B cell (primary cell): Measurements from ENCODE around the gene ELP2. TPM values are rescaled to one million over a fixed set of nuclear protein-coding genes. Genes with fewer than 3 reads are reported as not detected.

Source experiments
- ATAC-seq: fragments of 200-7000 bp; cut with Tn5 transposase; one replicate; pipeline ENCODE4 v1.10.0; 2021; ENCODE audit warnings: low read depth, mild to moderate bottlenecking, moderate number of reproducible peaks, moderate library complexity
- CTCF ChIA-PET: fragments of 350-600 bp; sonication (Branson Sonifier 250); formaldehyde crosslinking; loops from one replicate; lab custom pipeline; 2021; ENCODE audit warnings: antibody characterized with exemption, inconsistent platforms; lab: Charles Lee
- POLR2A ChIA-PET: fragments of 350-600 bp; sonication (Branson Sonifier 250); formaldehyde crosslinking; loops from one replicate; lab custom pipeline; 2021; ENCODE audit warnings: antibody characterized with exemption; lab: Charles Lee
- DNase-seq: peaks from one replicate; pipeline ENCODE4 v3.0.0; 2013
- H2AFZ ChIP-seq: 2 replicates; pipeline ENCODE4 v1.6.1; 2012; ENCODE audit warnings: mild to moderate bottlenecking, low read depth, low read length; ENCODE audit not compliant: insufficient read depth, poor library complexity, severe bottlenecking
- H3K27ac ChIP-seq, 2 donors: 1 replicate in 1 of 2; 2 replicates in 1 of 2; pipeline ENCODE4 v1.5.1; 2012 to 2013; ENCODE audit warnings: low read length in 2 of 2, mild to moderate bottlenecking in 2 of 2, moderate library complexity in 1 of 2
- H3K27me3 ChIP-seq, 4 experiments: fragments of 200-600 bp in 1 of 4; sonication (generic) in 1 of 4; replicated peaks in 1 of 4; 1 replicate in 2 of 4; 2 replicates in 2 of 4; pipeline versions ENCODE4 v1.6.1 to v1.7.0; 2013 to 2016; ENCODE audit warnings: low read length in 3 of 4, mild to moderate bottlenecking in 2 of 4, mixed read lengths in 1 of 4, moderate library complexity in 1 of 4; ENCODE audit not compliant: insufficient read depth in 4 of 4, control insufficient read depth in 3 of 4; ENCODE audit errors: control extremely low read depth in 1 of 4
- H3K36me3 ChIP-seq, 2 experiments: replicated peaks in 1 of 2; 1 replicate in 1 of 2; 2 replicates in 1 of 2; pipeline versions ENCODE4 v1.6.1 to v1.7.1; 2013; ENCODE audit warnings: low read length in 1 of 2; ENCODE audit not compliant: insufficient read depth in 2 of 2, control insufficient read depth in 1 of 2; ENCODE audit errors: control extremely low read depth in 1 of 2, extremely low read depth in 1 of 2
- H3K4me1 ChIP-seq, 2 donors: fragments of 200-600 bp in 1 of 2; sonication (generic) in 1 of 2; 1 replicate in 1 of 2; 2 replicates in 1 of 2; pipeline versions ENCODE4 v1.5.1 to v1.6.1; 2013 to 2017; ENCODE audit warnings: low read length in 2 of 2; ENCODE audit not compliant: control insufficient read depth in 2 of 2, insufficient read depth in 2 of 2
- H3K4me2 ChIP-seq: replicated peaks from 2 replicates; pipeline ENCODE3; 2012; ENCODE audit warnings: mild to moderate bottlenecking, low read depth, low read length; ENCODE audit not compliant: poor library complexity, severe bottlenecking
- H3K4me3 ChIP-seq, 5 experiments: fragments of 200-600 bp in 1 of 5; sonication (generic) in 1 of 5; 1 replicate in 3 of 5; 2 replicates in 2 of 5; pipeline versions ENCODE4 v1.5.1 to v1.7.0; 2011 to 2016; ENCODE audit warnings: low read length in 4 of 5, mild to moderate bottlenecking in 4 of 5, low read depth in 2 of 5, control low read depth in 1 of 5, moderate library complexity in 1 of 5; ENCODE audit not compliant: insufficient read depth in 1 of 5; ENCODE audit errors: control extremely low read depth in 1 of 5, extremely low read depth in 1 of 5
- H3K79me2 ChIP-seq: fragments of 200-600 bp; sonication (generic); one replicate; pipeline ENCODE4 v1.6.0; 2016; ENCODE audit warnings: low read length; ENCODE audit not compliant: control insufficient read depth, insufficient read depth
- H3K9ac ChIP-seq: fragments of 200-600 bp; sonication (generic); 2 replicates; pipeline ENCODE4 v1.6.1; 2017; ENCODE audit warnings: mild to moderate bottlenecking, low read length, moderate library complexity
- H3K9me3 ChIP-seq, 3 donors: one replicate each; pipeline versions ENCODE4 v1.6.1 to v1.7.1; 2013; ENCODE audit warnings: low read length in 2 of 3; ENCODE audit not compliant: control insufficient read depth in 2 of 3, insufficient read depth in 1 of 3; ENCODE audit errors: control extremely low read depth in 1 of 3
- H4K20me1 ChIP-seq: 2 replicates; pipeline ENCODE4 v1.6.0; 2012; ENCODE audit warnings: mild to moderate bottlenecking, low read length; ENCODE audit not compliant: insufficient read depth, control insufficient read depth, poor library complexity, severe bottlenecking
- H3K27ac Mint-ChIP-seq: one replicate; pipeline ENCODE4 v1.8.0; 2021; ENCODE audit warnings: mixed read lengths
- H3K27me3 Mint-ChIP-seq: one replicate; pipeline ENCODE4 v1.8.0; 2021; ENCODE audit warnings: mixed read lengths
- H3K4me1 Mint-ChIP-seq: one replicate; pipeline ENCODE4 v1.8.0; 2021; ENCODE audit warnings: mixed read lengths
- H3K4me3 Mint-ChIP-seq: one replicate; pipeline ENCODE4 v1.8.0; 2021; ENCODE audit warnings: mixed read lengths
- H3K9me3 Mint-ChIP-seq: one replicate; pipeline ENCODE4 v1.8.0; 2022; ENCODE audit warnings: mixed read lengths; ENCODE audit not compliant: insufficient read depth
- EZH2 ChIP-seq: IDR thresholded peaks from 2 replicates; pipeline ENCODE4 v1.6.1; 2012; ENCODE audit warnings: borderline replicate concordance, low read depth, mild to moderate bottlenecking, moderate library complexity, low read length; ENCODE audit not compliant: insufficient read depth, poor library complexity, severe bottlenecking
- WGBS: methylation state at CpG from one replicate; pipeline ENCODE4 v1.1.5; 2013; ENCODE audit warnings: missing lambda C conversion rate; ENCODE audit not compliant: insufficient coverage; 5-methylcytosine and 5-hydroxymethylcytosine counted together
- intact Hi-C: fragments of 100-400 bp; cut with micrococcal nuclease; formaldehyde crosslinking; loops from one replicate; pipeline ENCODE4 v1.10.0; 2022
- polyA plus RNA-seq: library from polyadenylated mRNA; depleted of rRNA; stranded (reverse); fragments of >200 nt; gene quantifications from 2 replicates; pipeline ENCODE4 v1.2.3, GENCODE V29; 2012
- total RNA-seq, 2 donors: library from RNA; stranded (reverse); fragments of 120-200 nt in 1 of 2; gene quantifications; 1 replicate in 1 of 2; 2 replicates in 1 of 2; pipeline versions ENCODE4 v1.2.3 to v1.2.4, GENCODE V29; 2013 to 2022
- TF ChIP-seq, protein P1 (sequence below): fragments of 200-600 bp; IDR thresholded peaks from one replicate; pipeline ENCODE4 v1.8.0; 2022; ENCODE audit warnings: antibody characterized with exemption, mild to moderate bottlenecking

ELP2 gene
- total and polyA plus RNA-seq, 2 donors (not counting 1 experiment from before 2014, with no cell fraction given), result 45.7 to 137 TPM

DNA sequence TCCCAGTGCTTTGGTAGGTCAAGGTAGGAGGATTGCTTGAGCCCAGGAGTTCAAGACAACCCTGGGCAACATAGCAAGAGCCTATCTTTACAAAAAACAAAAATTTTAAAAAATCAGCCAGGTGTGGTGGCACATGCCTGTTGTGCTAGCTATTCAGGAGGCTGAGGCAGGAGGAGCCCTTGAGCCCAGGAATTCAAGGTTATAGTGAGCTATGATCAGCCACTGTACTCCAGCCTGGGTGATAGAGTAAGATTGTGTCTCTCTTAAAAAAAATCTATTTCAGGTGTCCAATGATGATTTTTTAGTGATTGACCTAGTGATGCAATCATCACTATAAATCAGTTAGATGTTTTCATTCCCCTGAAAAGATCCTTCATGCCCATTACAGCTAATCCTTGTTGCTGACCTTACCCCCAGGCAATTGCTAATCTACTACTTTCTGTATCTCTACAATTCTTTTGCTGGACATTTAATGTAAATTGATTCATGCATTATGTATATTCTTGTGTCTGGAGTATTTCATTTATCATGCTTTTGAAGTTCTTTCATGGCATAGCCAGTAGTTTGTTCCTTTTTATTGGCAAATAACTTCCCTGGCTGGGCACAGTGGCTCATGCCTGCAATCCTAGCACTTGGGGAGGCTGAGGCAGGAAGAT lies 67.9 kb downstream of the ELP2 start:
- no peaks in the 10 kb centered on the region for H4K20me1 ChIP-seq
- no peaks in the 10 kb centered on the region for H3K79me2 ChIP-seq
- H3K4me3 Mint-ChIP-seq, result no peak overlapping the region
- H3K36me3 ChIP-seq, result no peaks in the 10 kb centered on the region
- TF ChIP-seq EZH2, result no peak
- TF ChIP-seq, protein P1, sequence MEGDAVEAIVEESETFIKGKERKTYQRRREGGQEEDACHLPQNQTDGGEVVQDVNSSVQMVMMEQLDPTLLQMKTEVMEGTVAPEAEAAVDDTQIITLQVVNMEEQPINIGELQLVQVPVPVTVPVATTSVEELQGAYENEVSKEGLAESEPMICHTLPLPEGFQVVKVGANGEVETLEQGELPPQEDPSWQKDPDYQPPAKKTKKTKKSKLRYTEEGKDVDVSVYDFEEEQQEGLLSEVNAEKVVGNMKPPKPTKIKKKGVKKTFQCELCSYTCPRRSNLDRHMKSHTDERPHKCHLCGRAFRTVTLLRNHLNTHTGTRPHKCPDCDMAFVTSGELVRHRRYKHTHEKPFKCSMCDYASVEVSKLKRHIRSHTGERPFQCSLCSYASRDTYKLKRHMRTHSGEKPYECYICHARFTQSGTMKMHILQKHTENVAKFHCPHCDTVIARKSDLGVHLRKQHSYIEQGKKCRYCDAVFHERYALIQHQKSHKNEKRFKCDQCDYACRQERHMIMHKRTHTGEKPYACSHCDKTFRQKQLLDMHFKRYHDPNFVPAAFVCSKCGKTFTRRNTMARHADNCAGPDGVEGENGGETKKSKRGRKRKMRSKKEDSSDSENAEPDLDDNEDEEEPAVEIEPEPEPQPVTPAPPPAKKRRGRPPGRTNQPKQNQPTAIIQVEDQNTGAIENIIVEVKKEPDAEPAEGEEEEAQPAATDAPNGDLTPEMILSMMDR, result no peak
- no peak overlapping the region for H3K27ac ChIP-seq
- H3K9me3 Mint-ChIP-seq, result no peaks in the 10 kb centered on the region
- H3K4me1 ChIP-seq, result no peaks in the 10 kb centered on the region
- no peak overlapping the region for H3K9ac ChIP-seq
- DNase-seq, result no peak
- no peak overlapping the region for H3K4me3 ChIP-seq
- no peaks in the 10 kb centered on the region for H3K9me3 ChIP-seq
- peaks cover 11% of the 10 kb centered on the region for H3K27me3 Mint-ChIP-seq
- ATAC-seq, result no peak
- CTCF ChIA-PET, result no interaction called here
- no peak overlapping the region for H3K4me2 ChIP-seq
- POLR2A ChIA-PET, result no interaction called here
- H3K27me3 ChIP-seq, result no peaks in the 10 kb centered on the region
- intact Hi-C loops, result no loop called here
- H3K27ac Mint-ChIP-seq, result no peak overlapping the region
- no peak overlapping the region for H2AFZ ChIP-seq
- H3K4me1 Mint-ChIP-seq, result no peaks in the 10 kb centered on the region

DNA sequence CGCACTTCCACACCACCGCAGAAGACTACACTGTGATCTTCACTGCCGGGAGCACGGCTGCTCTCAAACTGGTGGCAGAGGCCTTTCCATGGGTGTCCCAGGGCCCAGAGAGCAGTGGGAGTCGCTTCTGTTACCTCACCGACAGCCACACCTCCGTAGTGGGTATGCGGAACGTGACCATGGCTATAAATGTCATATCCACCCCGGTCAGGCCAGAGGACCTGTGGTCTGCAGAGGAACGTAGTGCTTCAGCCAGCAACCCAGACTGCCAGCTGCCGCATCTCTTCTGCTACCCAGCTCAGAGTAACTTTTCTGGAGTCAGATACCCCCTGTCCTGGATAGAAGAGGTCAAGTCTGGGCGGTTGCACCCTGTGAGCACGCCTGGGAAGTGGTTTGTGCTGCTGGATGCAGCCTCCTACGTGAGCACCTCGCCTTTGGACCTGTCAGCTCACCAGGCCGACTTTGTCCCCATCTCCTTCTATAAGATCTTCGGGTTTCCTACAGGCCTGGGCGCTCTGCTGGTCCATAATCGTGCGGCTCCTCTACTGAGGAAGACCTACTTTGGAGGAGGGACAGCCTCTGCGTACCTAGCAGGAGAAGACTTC lies 70.1 kb downstream of the ELP2 start:
- no peak overlapping the region for H3K9ac ChIP-seq
- no peak overlapping the region for H3K4me2 ChIP-seq
- no peaks in the 10 kb centered on the region for H3K79me2 ChIP-seq
- H2AFZ ChIP-seq, result no peak overlapping the region
- H3K27me3 Mint-ChIP-seq, result peaks cover 11% of the 10 kb centered on the region
- no peak overlapping the region for H3K4me3 Mint-ChIP-seq
- no peaks in the 10 kb centered on the region for H4K20me1 ChIP-seq
- H3K9me3 Mint-ChIP-seq, result no peaks in the 10 kb centered on the region
- no peak overlapping the region for H3K27ac ChIP-seq
- DNase-seq (no peak), ATAC-seq (no peak)
- intact Hi-C loops, result no loop called here
- H3K4me3 ChIP-seq, result no peak overlapping the region
- no peak overlapping the region for H3K27ac Mint-ChIP-seq
- TF ChIP-seq, protein P1, result no peak
- TF ChIP-seq EZH2, result no peak
- H3K9me3 ChIP-seq, result no peaks in the 10 kb centered on the region
- POLR2A ChIA-PET, result no interaction called here
- no peaks in the 10 kb centered on the region for H3K4me1 Mint-ChIP-seq
- WGBS, result 88% methylated on average over 20 of the region's 22 CpGs
- H3K36me3 ChIP-seq, result no peaks in the 10 kb centered on the region
- CTCF ChIA-PET, result no interaction called here
- no peaks in the 10 kb centered on the region for H3K27me3 ChIP-seq
- no peaks in the 10 kb centered on the region for H3K4me1 ChIP-seq
